K562 treated with DMSO at 1 percent for 4 hours (cell line): ENCODE data around the gene SPANXD. TPM values are rescaled to one million over a fixed set of nuclear protein-coding genes. Genes with fewer than 3 reads are reported as not detected.

Experiments
- total RNA-seq: library from RNA; unstranded; fragments of 300-600 nt; gene quantifications from 2 replicates; pipeline ENCODE4 v1.2.3, GENCODE V29; 2022; ENCODE audit not compliant: insufficient read depth

The SPANXD gene
- not detected in 2 replicates for total RNA-seq

DNA sequence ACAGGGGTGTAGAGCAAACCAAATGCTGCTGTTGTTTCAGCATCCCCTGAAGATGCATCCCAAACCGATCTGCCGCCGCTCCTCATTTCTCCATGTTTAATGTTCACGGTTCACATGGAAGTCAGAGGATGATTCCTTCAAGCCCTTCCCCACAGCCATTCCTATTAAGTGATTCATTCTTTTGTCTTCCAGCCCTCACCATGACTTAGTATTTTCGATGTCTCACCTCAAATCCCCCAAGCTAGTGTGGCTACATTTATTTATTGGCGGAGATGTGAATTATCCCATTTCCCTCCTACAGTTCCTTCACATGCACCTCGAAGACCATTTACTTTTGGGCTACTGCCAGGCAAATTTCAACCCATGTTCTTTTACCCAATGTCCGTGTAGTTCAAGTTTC lies at the start of gene SPANXD:
TSS of gene SPANXD (minus strand) at position 101 of the 400 bp plus-strand sequence. CDS start 334 bp downstream, outside the sequence.

Other genes starting within 250 kb of the SPANXD start
- gene SPANXA1, start 114.0 kb downstream of the SPANXD start, total RNA-seq, result not detected in 2 replicates
- gene SPANXA2, start 109.0 kb downstream of the SPANXD start, total RNA-seq, result not detected in 2 replicates
- not detected in 2 replicates for gene MAGEC3, start 139.6 kb upstream of the SPANXD start, total RNA-seq
- 14.3 and 14.7 TPM in 2 replicates for gene MAGEC1, start 205.2 kb upstream of the SPANXD start, total RNA-seq